Sigmoid colon (tissue), 4 donors: ENCODE data around the gene CCT6B.

Experiments used
- CTCF ChIP-seq, 4 experiments: fragments of 450-650 bp in 3 of 4; fragments of 200-600 bp in 1 of 4; IDR thresholded peaks; one replicate each; pipeline ENCODE4 v1.5.1; 2016 to 2019; ENCODE audit warnings: antibody characterized with exemption in 4 of 4, mild to moderate bottlenecking in 3 of 4, moderate library complexity in 2 of 4
- EP300 ChIP-seq, 4 donors: sonication (generic); formaldehyde crosslinking; IDR thresholded peaks; one replicate each; pipeline ENCODE4 v1.6.1; 2017; ENCODE audit warnings: antibody characterized with exemption in 4 of 4
- POLR2A ChIP-seq, 2 donors: fragments of 450-650 bp; IDR thresholded peaks; one replicate each; pipeline ENCODE4 v1.6.1; 2016; ENCODE audit warnings: antibody characterized with exemption in 2 of 2, mild to moderate bottlenecking in 2 of 2, moderate library complexity in 2 of 2

DNA sequence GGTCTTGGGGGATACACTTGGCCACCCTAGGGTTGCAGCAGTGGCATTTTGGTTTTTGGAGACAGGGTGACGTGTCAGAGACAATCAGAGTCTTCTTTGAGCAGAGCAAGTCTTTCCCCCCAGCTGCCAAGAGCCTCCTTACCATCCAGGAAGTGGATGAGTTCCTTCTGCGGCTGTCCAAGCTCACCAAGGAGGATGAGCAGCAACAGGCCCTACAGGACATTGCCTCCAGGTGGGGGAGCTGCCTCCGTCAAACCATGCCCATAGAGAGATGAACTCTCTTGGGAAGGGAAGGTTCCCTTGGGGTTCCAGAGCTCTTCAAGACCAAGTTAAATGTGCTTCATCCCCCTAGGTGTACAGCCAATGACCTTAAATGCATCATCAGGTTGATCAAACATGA, 30.3 kb upstream of the CCT6B start:
- TF ChIP-seq POLR2A (IDR thresholded peaks at IDR 0.05) (no peak), CTCF (IDR thresholded peaks at IDR 0.05) (no peak), EP300 (IDR thresholded peaks at IDR 0.05) (no peak)
